H1 (cell line): ENCODE data around the gene L3MBTL4.
"Not testable (repeated sequence)": the region's sequence is repeated elsewhere in the genome, so short reads cannot be mapped to it uniquely, and the experiment has no call there.

Experiments used
- CEBPB ChIP-seq: IDR thresholded peaks from 2 replicates; pipeline ENCODE4 v1.6.1; 2012; ENCODE audit warnings: low read depth, low read length
- HDAC2 ChIP-seq, 2 experiments: fragments of 300-600 bp in 1 of 2; sonication (generic) in 1 of 2; IDR thresholded peaks; 2 replicates each; pipeline ENCODE4 v1.6.1; 2011 to 2012; ENCODE audit warnings: low read depth in 2 of 2, low read length in 2 of 2, mild to moderate bottlenecking in 2 of 2, moderate library complexity in 2 of 2, borderline replicate concordance in 1 of 2, inconsistent platforms in 1 of 2
- HDAC6 ChIP-seq: IDR thresholded peaks from one replicate; pipeline ENCODE4 v1.7.1; 2012; ENCODE audit warnings: low read depth, mild to moderate bottlenecking, inconsistent platforms, low read length, moderate library complexity
- NRF1 ChIP-seq: IDR thresholded peaks from 2 replicates; pipeline ENCODE4 v1.6.1; 2011; ENCODE audit warnings: mild to moderate bottlenecking, low read depth, low read length, improper control_type of control experiment
- POLR2A ChIP-seq, 2 experiments: IDR thresholded peaks; 1 replicate in 1 of 2; 2 replicates in 1 of 2; pipeline ENCODE4 v1.6.1; 2011; ENCODE audit warnings: low read depth in 2 of 2, low read length in 2 of 2, mild to moderate bottlenecking in 2 of 2; ENCODE audit errors: control extremely low read depth in 1 of 2
- POLR2AphosphoS5 ChIP-seq: IDR thresholded peaks from 2 replicates; pipeline ENCODE4 v1.6.1; 2011; ENCODE audit warnings: low read depth, low read length
- RXRA ChIP-seq: IDR thresholded peaks from 2 replicates; pipeline ENCODE4 v1.6.1; 2011; ENCODE audit warnings: low read depth, mild to moderate bottlenecking, low read length, moderate library complexity; ENCODE audit not compliant: insufficient read depth
- ZNF274 ChIP-seq: IDR thresholded peaks from 2 replicates; pipeline ENCODE4 v1.7.0; 2012; ENCODE audit warnings: low read length, borderline replicate concordance; ENCODE audit errors: extremely low read depth
- TF ChIP-seq, protein P1 (sequence below): IDR thresholded peaks from 2 replicates; pipeline ENCODE4 v1.6.1; 2011; ENCODE audit warnings: low read depth, mild to moderate bottlenecking, low read length; ENCODE audit not compliant: insufficient read depth
- TF ChIP-seq, protein P2 (sequence below): fragments of 300-600 bp; sonication (generic); IDR thresholded peaks from 2 replicates; pipeline ENCODE4 v1.7.1; 2012; ENCODE audit warnings: low read length, moderate library complexity, mild to moderate bottlenecking, inconsistent platforms; ENCODE audit not compliant: insufficient replicate concordance

DNA sequence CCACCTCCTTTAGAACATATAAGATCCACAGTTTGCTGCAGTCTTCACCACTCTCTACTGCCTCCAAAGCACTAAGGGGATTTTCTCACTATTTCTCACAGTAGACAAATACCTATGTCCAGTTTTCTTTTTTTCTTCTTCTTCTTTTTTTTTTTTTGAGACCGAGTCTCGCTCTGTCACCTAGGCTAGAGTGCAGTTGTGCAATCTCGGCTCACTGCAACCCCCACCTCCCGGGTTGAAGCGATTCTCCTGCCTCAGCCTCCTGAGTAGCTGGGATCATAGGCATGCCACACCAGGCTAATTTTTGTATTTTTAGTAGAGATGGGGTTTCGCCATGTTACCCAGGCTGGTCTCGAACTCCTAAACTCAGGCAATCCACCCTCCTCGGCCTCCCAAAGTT is 6.2 kb downstream of the L3MBTL4 start:
- TF ChIP-seq, protein P1, sequence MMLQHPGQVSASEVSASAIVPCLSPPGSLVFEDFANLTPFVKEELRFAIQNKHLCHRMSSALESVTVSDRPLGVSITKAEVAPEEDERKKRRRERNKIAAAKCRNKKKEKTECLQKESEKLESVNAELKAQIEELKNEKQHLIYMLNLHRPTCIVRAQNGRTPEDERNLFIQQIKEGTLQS: not testable (repeated sequence)
- TF ChIP-seq POLR2A (IDR thresholded peaks at IDR 0.05; ENCODE audit: control extremely low read depth in 1 of 2, low read depth in 2 of 2, low read length in 2 of 2); ZNF274; NRF1; POLR2AphosphoS5; CEBPB; HDAC2 (IDR thresholded peaks at IDR 0.05; ENCODE audit: borderline replicate concordance in 1 of 2, low read depth in 2 of 2, low read length in 2 of 2); HDAC6; RXRA: not testable (repeated sequence)
- TF ChIP-seq, protein P2, sequence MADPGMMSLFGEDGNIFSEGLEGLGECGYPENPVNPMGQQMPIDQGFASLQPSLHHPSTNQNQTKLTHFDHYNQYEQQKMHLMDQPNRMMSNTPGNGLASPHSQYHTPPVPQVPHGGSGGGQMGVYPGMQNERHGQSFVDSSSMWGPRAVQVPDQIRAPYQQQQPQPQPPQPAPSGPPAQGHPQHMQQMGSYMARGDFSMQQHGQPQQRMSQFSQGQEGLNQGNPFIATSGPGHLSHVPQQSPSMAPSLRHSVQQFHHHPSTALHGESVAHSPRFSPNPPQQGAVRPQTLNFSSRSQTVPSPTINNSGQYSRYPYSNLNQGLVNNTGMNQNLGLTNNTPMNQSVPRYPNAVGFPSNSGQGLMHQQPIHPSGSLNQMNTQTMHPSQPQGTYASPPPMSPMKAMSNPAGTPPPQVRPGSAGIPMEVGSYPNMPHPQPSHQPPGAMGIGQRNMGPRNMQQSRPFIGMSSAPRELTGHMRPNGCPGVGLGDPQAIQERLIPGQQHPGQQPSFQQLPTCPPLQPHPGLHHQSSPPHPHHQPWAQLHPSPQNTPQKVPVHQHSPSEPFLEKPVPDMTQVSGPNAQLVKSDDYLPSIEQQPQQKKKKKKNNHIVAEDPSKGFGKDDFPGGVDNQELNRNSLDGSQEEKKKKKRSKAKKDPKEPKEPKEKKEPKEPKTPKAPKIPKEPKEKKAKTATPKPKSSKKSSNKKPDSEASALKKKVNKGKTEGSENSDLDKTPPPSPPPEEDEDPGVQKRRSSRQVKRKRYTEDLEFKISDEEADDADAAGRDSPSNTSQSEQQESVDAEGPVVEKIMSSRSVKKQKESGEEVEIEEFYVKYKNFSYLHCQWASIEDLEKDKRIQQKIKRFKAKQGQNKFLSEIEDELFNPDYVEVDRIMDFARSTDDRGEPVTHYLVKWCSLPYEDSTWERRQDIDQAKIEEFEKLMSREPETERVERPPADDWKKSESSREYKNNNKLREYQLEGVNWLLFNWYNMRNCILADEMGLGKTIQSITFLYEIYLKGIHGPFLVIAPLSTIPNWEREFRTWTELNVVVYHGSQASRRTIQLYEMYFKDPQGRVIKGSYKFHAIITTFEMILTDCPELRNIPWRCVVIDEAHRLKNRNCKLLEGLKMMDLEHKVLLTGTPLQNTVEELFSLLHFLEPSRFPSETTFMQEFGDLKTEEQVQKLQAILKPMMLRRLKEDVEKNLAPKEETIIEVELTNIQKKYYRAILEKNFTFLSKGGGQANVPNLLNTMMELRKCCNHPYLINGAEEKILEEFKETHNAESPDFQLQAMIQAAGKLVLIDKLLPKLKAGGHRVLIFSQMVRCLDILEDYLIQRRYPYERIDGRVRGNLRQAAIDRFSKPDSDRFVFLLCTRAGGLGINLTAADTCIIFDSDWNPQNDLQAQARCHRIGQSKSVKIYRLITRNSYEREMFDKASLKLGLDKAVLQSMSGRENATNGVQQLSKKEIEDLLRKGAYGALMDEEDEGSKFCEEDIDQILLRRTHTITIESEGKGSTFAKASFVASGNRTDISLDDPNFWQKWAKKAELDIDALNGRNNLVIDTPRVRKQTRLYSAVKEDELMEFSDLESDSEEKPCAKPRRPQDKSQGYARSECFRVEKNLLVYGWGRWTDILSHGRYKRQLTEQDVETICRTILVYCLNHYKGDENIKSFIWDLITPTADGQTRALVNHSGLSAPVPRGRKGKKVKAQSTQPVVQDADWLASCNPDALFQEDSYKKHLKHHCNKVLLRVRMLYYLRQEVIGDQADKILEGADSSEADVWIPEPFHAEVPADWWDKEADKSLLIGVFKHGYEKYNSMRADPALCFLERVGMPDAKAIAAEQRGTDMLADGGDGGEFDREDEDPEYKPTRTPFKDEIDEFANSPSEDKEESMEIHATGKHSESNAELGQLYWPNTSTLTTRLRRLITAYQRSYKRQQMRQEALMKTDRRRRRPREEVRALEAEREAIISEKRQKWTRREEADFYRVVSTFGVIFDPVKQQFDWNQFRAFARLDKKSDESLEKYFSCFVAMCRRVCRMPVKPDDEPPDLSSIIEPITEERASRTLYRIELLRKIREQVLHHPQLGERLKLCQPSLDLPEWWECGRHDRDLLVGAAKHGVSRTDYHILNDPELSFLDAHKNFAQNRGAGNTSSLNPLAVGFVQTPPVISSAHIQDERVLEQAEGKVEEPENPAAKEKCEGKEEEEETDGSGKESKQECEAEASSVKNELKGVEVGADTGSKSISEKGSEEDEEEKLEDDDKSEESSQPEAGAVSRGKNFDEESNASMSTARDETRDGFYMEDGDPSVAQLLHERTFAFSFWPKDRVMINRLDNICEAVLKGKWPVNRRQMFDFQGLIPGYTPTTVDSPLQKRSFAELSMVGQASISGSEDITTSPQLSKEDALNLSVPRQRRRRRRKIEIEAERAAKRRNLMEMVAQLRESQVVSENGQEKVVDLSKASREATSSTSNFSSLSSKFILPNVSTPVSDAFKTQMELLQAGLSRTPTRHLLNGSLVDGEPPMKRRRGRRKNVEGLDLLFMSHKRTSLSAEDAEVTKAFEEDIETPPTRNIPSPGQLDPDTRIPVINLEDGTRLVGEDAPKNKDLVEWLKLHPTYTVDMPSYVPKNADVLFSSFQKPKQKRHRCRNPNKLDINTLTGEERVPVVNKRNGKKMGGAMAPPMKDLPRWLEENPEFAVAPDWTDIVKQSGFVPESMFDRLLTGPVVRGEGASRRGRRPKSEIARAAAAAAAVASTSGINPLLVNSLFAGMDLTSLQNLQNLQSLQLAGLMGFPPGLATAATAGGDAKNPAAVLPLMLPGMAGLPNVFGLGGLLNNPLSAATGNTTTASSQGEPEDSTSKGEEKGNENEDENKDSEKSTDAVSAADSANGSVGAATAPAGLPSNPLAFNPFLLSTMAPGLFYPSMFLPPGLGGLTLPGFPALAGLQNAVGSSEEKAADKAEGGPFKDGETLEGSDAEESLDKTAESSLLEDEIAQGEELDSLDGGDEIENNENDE: not testable (repeated sequence)
